Endothelial cell (in vitro differentiated cells): ENCODE measurements around the gene PLSCR3. TPM values are rescaled to one million over a fixed set of nuclear protein-coding genes. Genes with fewer than 3 reads are reported as not detected.

ENCODE experiments used
- DNase-seq: peaks from one replicate; pipeline ENCODE4 v3.0.0; 2021; ENCODE audit warnings: low spot score
- H3K27ac Mint-ChIP-seq: one replicate; pipeline ENCODE4 v1.8.0; 2021; ENCODE audit warnings: mixed read lengths, inconsistent platforms; ENCODE audit not compliant: unreplicated experiment
- H3K27me3 Mint-ChIP-seq: one replicate; pipeline ENCODE4 v1.8.0; 2021; ENCODE audit warnings: mild to moderate bottlenecking, moderate library complexity, mixed read lengths, inconsistent platforms; ENCODE audit not compliant: unreplicated experiment
- H3K36me3 Mint-ChIP-seq: one replicate; pipeline ENCODE4 v1.8.0; 2021; ENCODE audit warnings: mild to moderate bottlenecking, low read depth, mixed read lengths, inconsistent platforms; ENCODE audit not compliant: unreplicated experiment
- H3K4me1 Mint-ChIP-seq: one replicate; pipeline ENCODE4 v1.8.0; 2021; ENCODE audit warnings: mild to moderate bottlenecking, mixed read lengths, inconsistent platforms; ENCODE audit not compliant: unreplicated experiment
- H3K4me3 Mint-ChIP-seq: one replicate; pipeline ENCODE4 v1.8.0; 2021; ENCODE audit warnings: mild to moderate bottlenecking, mixed read lengths, inconsistent platforms; ENCODE audit not compliant: unreplicated experiment
- H3K9me3 Mint-ChIP-seq: one replicate; pipeline ENCODE4 v1.8.0; 2021; ENCODE audit warnings: mixed read lengths, inconsistent platforms; ENCODE audit not compliant: unreplicated experiment
- total RNA-seq: library from RNA; stranded (reverse); fragmentation: NEBNext Ultra II Directional; extraction: Animal tissue kit (Norgen Biotek cat#: 25700); gene quantifications from one replicate; pipeline ENCODE4 v1.2.1, GENCODE V29; 2021; ENCODE audit not compliant: unreplicated experiment
- TF ChIP-seq, protein P1 (sequence below): fragments of 200-600 bp; sonication (generic); IDR thresholded peaks from one replicate; pipeline ENCODE4 v1.5.0; 2021; ENCODE audit warnings: antibody characterized with exemption; ENCODE audit not compliant: unreplicated experiment

PLSCR3 gene
- total RNA-seq, 1 donor from 2014 or later: 74.2 TPM

DNA sequence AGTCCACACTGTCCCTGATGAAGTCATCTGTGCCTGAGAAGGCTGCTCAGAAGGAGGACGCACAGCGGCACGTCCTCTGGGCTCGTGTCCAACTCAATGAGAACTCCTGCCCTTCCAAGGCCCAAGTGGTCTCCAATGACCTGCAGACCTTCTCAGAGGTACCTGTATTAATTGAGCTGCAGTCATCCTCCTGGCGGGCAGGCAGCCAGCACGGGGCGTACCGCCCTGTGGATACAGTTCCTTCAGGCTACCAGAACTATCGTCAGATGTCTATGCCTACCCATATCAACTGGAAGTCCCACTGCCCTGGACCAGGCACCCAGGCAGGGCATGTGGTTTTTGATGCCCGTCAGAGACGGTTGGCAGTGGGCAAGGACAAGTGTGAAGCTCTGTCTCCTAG lies 38.0 kb upstream of the PLSCR3 start:
- Mint-ChIP-seq H3K4me3 (no peak overlapping the region), H3K27me3 (peaks cover 6% of the 10 kb centered on the region), H3K4me1 (peaks cover 8% of the 10 kb centered on the region), H3K27ac (no peak overlapping the region), H3K36me3 (no peaks in the 10 kb centered on the region), H3K9me3 (no peaks in the 10 kb centered on the region)
- TF ChIP-seq, protein P1, sequence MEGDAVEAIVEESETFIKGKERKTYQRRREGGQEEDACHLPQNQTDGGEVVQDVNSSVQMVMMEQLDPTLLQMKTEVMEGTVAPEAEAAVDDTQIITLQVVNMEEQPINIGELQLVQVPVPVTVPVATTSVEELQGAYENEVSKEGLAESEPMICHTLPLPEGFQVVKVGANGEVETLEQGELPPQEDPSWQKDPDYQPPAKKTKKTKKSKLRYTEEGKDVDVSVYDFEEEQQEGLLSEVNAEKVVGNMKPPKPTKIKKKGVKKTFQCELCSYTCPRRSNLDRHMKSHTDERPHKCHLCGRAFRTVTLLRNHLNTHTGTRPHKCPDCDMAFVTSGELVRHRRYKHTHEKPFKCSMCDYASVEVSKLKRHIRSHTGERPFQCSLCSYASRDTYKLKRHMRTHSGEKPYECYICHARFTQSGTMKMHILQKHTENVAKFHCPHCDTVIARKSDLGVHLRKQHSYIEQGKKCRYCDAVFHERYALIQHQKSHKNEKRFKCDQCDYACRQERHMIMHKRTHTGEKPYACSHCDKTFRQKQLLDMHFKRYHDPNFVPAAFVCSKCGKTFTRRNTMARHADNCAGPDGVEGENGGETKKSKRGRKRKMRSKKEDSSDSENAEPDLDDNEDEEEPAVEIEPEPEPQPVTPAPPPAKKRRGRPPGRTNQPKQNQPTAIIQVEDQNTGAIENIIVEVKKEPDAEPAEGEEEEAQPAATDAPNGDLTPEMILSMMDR: no peak
- no peak for DNase-seq

DNA sequence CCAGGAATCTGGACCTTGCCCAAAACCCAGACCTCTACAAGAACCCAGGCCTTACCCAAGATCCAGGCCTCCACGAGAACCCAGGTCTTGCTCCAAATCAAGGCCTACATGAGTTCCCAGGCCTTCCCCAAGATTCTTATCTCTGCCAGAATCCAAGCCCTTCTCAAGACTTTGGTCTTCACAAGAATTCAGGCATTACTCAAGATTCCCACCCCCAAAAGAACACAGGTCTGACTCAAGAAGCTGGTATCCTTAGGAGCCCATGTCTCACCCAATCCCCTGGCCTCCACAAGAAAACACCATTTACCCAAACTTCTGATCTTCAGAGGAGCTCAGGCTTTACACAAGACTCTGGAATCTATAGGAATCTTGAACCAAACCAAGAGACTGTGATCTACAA lies 36.9 kb upstream of the PLSCR3 start:
- peaks cover 5% of the 10 kb centered on the region for H3K27me3 Mint-ChIP-seq
- DNase-seq: no peak
- peaks cover 8% of the 10 kb centered on the region for H3K4me1 Mint-ChIP-seq
- H3K27ac Mint-ChIP-seq: peak overlapping the region; percentile 45
- no peaks in the 10 kb centered on the region for H3K9me3 Mint-ChIP-seq
- H3K4me3 Mint-ChIP-seq: no peak overlapping the region
- TF ChIP-seq, protein P1: no peak
- H3K36me3 Mint-ChIP-seq: no peaks in the 10 kb centered on the region

- peaks cover 7% of the 10 kb centered on the region for H3K27me3 Mint-ChIP-seq
- TF ChIP-seq, protein P1: no peak
- no peaks in the 10 kb centered on the region for H3K36me3 Mint-ChIP-seq
- no peaks in the 10 kb centered on the region for H3K4me1 Mint-ChIP-seq
- H3K4me3 Mint-ChIP-seq: no peak overlapping the region
- H3K27ac Mint-ChIP-seq: no peak overlapping the region
- no peaks in the 10 kb centered on the region for H3K9me3 Mint-ChIP-seq
- no peak for DNase-seq
These were observed 35.4 kb upstream of the PLSCR3 start for GRCh38 chr17:7429722-7430121.

DNA sequence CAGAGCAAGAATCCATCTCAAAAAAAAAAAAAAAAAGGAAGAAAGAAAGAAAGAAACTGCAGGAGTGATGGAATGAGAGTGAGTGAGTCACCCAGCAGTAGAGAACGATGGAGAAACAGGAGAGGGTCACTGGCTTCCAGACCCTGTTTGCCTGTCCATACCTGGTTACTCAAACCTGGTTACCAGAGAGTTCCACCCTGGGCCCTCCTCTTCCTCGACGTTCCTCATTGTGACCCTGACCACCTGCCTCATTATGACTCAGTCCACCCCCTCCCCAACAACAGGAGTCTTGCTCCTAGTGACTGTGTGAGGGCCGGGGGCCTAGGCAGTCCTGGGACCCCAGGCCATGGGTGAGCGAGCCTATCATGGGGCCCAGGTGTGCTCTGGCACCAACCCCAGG lies 34.2 kb upstream of the PLSCR3 start, which contains the start of gene SPEM3:
Gene SPEM3 (plus strand): TSS at position 301 of the 400 bp plus-strand sequence. CDS start 46 bp downstream, at position 347.
- Mint-ChIP-seq H3K9me3 (no peaks in the 10 kb centered on the region), H3K36me3 (no peaks in the 10 kb centered on the region), H3K27ac (no peak within 1 kb of the TSS), H3K4me3 (no peak within 1 kb of the TSS), H3K4me1 (no peaks in the 10 kb centered on the region), H3K27me3 (peaks cover 10% of the 10 kb centered on the region)
- DNase-seq: no peak
- TF ChIP-seq, protein P1: no peak

DNA sequence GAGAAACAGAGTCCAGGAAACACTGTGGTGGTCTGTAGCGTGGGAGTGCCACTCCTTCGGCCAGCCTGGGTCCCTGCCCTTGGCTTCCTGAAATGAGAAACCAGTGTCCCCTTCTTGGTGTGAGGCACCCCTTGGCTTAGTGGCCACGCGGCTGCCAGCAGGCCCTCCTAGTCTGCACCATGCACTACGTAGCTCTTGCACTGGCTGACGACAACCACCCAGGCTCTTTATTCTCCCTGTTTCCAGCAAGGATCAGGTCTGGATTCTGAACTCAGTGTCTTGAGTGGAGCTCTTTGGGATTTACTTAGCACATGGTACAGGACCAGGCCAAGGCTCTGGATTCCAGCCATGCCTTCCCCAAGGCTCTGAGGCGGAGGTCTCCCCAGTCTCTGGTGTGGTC lies 33.2 kb upstream of the PLSCR3 start:
- Mint-ChIP-seq H3K27ac (no peak overlapping the region), H3K36me3 (no peaks in the 10 kb centered on the region), H3K27me3 (peaks cover 10% of the 10 kb centered on the region), H3K9me3 (no peaks in the 10 kb centered on the region), H3K4me1 (no peaks in the 10 kb centered on the region), H3K4me3 (no peak overlapping the region)
- DNase-seq: no peak
- TF ChIP-seq, protein P1: no peak
